GM23338 (cell line): ENCODE data around the gene SH3BP5.

ENCODE experiments used
- CREB1 ChIP-seq: fragments of 250-450 bp; sonication (Bioruptor Pico); IDR thresholded peaks from 2 replicates; pipeline ENCODE4 v1.5.0; 2020; ENCODE audit warnings: low read depth, mild to moderate bottlenecking, moderate library complexity
- CTCF ChIP-seq, 2 experiments: fragments of 200-600 bp in 1 of 2; sonication (generic) in 1 of 2; conservative IDR thresholded peaks; 2 replicates each; pipeline versions ENCODE4 v1.5.1 to v1.6.1; 2016 to 2017; ENCODE audit warnings: antibody characterized with exemption in 2 of 2, low read depth in 2 of 2, mild to moderate bottlenecking in 2 of 2, moderate library complexity in 1 of 2
- EZH2 ChIP-seq: fragments of 200-600 bp; sonication (generic); IDR thresholded peaks from one replicate; pipeline ENCODE4 v1.8.0; 2017; ENCODE audit warnings: antibody characterized with exemption, mild to moderate bottlenecking, low read depth; ENCODE audit not compliant: unreplicated experiment
- EZH2phosphoT487 ChIP-seq: fragments of 200-600 bp; sonication (generic); IDR thresholded peaks from one replicate; pipeline ENCODE4 v1.8.1; 2018; ENCODE audit warnings: antibody characterized with exemption; ENCODE audit not compliant: unreplicated experiment
- JUNB ChIP-seq: IDR thresholded peaks from one replicate; pipeline ENCODE4 v1.6.1; 2016; ENCODE audit warnings: antibody characterized with exemption; ENCODE audit not compliant: unreplicated experiment
- POLR2AphosphoS5 ChIP-seq: IDR thresholded peaks from 2 replicates; pipeline ENCODE4 v1.6.1; 2016; ENCODE audit warnings: antibody characterized with exemption, low read depth
- REST ChIP-seq: IDR thresholded peaks from one replicate; pipeline ENCODE4 v1.6.1; 2018; ENCODE audit warnings: antibody characterized with exemption; ENCODE audit not compliant: unreplicated experiment
- ZNF114 ChIP-seq: fragments of 250-450 bp; sonication (Bioruptor Pico); IDR thresholded peaks from 2 replicates; pipeline ENCODE4 v1.5.0; 2020; ENCODE audit warnings: mild to moderate bottlenecking, moderate library complexity

- TF ChIP-seq ZNF114 (CRISPR knock-in tag) (no peak), CTCF (conservative IDR thresholded peaks at IDR 0.05; ENCODE audit: low read depth in 2 of 2) (no peak), REST (no peak), JUNB (no peak), POLR2AphosphoS5 (no peak), EZH2 (no peak), CREB1 (CRISPR knock-in tag) (no peak), EZH2phosphoT487 (no peak)
These were observed 114.5 kb downstream of the SH3BP5 start for GRCh38 chr3:15217841-15218267.
